Neural progenitor cell (in vitro differentiated cells): ENCODE results near the gene FCRLA.

ENCODE experiments used
- EZH2 ChIP-seq: fragments of 200-600 bp; sonication (generic); IDR thresholded peaks from 2 replicates; pipeline ENCODE4 v1.6.1; 2017; ENCODE audit warnings: antibody characterized with exemption, mild to moderate bottlenecking, moderate library complexity
- EZH2phosphoT487 ChIP-seq: fragments of 200-600 bp; sonication (generic); IDR thresholded peaks from 2 replicates; pipeline ENCODE4 v1.6.1; 2017; ENCODE audit warnings: antibody characterized with exemption
- TF ChIP-seq, protein P1 (sequence below): fragments of 200-600 bp; sonication (generic); IDR thresholded peaks from 2 replicates; pipeline ENCODE4 v1.5.1; 2017; ENCODE audit warnings: antibody characterized with exemption, mild to moderate bottlenecking

DNA sequence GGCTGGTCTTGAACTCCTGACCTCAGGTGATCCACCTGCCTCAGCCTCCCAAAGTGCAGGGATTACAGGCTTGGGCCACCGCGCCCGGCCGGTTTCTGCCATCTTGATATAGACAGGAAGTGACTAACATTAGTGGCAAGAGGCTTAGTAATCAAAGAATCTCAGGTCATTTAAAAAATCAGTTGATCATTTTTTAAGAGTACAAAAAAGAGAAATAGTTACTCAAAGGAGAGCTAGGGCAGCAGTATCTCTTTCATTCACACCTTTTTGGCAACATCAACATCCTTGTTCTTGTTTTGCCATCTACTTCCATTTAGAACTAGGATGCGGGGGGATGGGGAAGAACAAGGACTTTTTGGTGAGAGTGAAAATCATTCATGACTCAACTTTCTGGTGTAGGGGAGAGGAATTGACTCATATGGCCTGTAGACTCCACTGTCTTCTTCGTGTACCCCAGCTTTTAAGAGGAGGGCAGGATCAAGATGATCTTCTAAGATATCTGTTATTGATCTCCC, 23.1 kb downstream of the FCRLA start:
- TF ChIP-seq, protein P1, sequence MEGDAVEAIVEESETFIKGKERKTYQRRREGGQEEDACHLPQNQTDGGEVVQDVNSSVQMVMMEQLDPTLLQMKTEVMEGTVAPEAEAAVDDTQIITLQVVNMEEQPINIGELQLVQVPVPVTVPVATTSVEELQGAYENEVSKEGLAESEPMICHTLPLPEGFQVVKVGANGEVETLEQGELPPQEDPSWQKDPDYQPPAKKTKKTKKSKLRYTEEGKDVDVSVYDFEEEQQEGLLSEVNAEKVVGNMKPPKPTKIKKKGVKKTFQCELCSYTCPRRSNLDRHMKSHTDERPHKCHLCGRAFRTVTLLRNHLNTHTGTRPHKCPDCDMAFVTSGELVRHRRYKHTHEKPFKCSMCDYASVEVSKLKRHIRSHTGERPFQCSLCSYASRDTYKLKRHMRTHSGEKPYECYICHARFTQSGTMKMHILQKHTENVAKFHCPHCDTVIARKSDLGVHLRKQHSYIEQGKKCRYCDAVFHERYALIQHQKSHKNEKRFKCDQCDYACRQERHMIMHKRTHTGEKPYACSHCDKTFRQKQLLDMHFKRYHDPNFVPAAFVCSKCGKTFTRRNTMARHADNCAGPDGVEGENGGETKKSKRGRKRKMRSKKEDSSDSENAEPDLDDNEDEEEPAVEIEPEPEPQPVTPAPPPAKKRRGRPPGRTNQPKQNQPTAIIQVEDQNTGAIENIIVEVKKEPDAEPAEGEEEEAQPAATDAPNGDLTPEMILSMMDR = no peak
- TF ChIP-seq EZH2 = no peak
- no peak for TF ChIP-seq EZH2phosphoT487
